Femur (tissue), 1 donor: ENCODE results near the gene PNRC1.
"Not testable (repeated sequence)": the region's sequence is repeated elsewhere in the genome, so short reads cannot be mapped to it uniquely, and the experiment has no call there.

Experiments used
- DNase-seq: peaks from one replicate; pipeline ENCODE4 v3.0.0-alpha.2; 2017

PNRC1 gene

DNA sequence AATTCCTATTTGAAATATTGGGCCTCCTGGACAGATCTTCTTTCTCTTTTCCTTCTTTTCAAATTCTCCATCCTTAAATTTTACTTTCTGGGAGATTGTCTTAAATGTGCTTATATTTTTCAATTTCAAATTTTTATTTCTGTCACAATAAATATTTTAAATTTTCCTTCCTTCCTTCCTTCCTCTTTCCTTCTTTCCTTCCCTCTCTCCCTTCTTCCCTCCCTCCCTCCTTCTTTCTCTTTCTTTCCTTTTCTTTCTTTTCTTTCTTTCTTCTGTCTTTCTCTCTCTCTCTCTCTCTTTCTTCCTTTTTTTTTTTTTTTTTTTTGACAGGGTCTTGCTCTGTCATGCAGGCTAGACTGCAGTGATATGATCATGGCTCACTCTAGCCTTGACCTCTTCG, 16.7 kb upstream of the PNRC1 start:
- no peak for DNase-seq

DNA sequence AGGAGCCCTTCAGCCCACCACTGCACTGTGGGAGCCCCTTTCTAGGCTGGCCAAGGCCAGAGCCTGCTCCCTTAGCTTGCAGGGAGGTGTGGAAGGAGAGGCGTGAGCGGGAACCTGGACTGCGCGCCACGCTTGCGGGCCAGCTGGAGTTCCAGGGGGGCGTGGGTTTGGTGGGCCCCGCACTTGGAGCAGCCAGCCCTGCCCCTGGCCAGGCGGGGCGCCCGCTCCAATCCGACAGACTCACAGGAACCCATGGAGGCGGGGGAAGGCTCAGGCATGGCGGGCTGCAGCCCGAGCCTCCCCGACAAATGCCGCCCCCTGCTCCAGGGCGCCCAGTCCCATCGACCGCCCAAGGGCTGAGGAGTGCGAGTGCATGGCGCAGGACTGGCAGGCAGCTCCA, 15.6 kb upstream of the PNRC1 start:
- DNase-seq: not testable (repeated sequence)

DNA sequence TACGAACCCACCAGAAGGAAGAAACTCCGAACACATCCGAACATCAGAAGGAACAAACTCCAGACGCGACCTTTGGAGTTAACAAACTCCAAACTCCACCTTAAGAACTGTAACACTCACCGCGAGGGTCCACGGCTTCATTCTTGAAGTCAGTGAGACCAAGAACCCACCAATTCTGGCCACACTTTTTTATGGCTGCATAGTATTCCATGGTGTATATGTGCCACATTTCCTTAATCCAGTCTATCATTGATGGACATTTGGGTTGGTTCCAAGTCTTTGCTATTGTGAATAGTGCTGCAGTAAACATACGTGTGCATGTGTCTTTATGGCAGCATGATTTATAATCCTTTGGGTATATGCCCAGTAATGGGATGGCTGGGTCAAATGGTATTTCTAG, 14.4 kb upstream of the PNRC1 start:
- not testable (repeated sequence) for DNase-seq

DNA sequence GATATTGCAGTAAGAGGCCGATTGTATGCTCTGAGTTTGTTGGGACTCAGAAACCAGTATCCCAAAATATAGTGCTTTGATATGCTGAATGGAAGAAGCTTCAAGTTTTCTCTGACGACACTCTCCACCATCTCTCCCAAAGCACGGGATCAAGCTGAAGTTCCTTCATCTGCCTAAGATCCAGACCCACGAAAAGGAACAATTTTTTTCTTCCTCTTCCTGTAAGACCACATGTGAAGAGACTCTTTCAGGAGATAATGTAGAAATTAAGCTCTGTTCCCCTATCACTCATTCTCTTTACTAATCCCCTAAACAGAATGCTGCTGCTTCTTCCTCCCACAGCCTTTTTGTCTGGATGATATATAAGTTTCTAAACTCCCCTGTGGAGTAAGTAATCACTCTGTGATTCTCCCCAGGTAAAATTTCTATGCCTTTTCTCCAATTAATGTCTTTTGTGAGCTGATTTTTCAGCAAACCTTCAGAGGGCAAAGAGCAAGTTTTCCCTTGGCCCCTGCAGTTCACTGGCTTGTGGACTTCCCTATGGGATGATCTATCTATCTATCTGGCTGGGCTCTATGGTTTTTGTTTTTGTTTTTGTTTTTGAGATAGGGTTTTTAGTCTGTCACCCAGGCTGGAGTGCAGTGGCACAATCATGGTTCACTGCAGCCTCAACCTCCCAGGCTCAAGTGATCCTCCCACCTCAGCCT, 13.5 kb upstream of the PNRC1 start:
- no peak for DNase-seq

DNA sequence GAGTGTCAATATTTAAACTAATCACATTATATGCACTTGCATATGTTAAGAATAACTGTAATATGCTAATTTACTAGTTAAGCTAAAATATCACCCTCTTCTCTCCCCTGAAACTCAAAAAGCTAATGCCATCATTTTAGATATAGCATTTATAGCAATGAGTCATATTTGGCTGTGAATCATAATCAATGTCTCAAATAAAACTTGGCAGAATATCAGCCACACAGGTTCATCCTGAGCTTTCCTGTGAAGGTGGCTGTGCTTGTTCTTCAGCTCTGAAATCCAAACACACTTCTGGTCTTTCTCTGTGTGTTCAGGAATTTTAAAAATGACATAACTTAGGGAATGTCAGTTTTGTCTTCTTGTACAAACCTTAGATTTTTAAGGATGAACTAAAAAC, 12.8 kb upstream of the PNRC1 start:
- DNase-seq: no peak

DNA sequence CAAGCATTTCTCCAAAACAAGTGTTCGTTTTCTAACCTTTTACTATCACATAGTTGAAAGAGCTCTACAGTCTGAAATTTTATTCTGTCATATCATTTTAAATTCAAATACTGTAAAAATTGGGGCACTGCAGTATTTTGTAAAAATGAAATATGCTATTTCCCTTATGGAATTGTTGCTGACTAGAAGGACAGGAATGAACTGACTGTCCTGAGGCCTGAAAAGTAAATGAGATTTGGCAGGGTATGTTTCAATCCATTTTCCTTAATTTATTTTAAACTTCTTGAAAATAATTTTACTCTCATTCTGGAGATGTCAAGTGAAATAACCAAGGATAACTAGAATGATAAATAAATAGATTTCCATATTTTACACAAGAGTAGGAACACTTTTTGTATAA, 11.9 kb upstream of the PNRC1 start:
- DNase-seq: no peak

DNA sequence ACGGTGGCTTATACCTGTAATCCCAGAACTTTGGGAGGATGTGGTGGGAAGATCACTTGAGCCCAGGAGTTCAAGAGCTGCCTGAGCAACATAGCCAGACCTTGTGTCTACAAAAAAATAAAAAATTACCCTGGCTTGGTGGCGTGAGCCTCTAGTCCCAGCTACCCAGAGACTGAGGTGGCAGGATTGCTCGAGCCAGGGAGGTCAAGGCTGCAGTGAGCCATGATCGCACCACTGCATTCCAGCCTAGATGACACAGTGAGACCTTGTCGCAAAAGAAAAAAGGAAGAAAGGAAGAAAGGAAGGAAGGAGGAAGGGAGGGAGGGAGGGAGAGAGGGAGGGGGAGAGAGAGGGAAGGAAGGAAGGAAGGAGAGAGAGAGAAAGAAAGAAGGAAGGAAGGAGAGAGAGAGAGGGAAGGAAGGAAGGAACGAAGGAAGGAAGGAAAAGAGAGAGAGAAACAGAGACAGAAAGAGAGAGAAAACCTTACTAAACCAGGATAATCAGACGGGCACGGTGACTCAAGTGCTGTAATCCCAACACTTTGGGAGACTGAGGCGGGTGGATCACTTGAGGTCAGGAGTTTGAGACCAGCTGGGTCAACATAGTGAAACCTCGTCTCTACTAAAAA, 10.9 kb upstream of the PNRC1 start:
- DNase-seq: no peak

DNA sequence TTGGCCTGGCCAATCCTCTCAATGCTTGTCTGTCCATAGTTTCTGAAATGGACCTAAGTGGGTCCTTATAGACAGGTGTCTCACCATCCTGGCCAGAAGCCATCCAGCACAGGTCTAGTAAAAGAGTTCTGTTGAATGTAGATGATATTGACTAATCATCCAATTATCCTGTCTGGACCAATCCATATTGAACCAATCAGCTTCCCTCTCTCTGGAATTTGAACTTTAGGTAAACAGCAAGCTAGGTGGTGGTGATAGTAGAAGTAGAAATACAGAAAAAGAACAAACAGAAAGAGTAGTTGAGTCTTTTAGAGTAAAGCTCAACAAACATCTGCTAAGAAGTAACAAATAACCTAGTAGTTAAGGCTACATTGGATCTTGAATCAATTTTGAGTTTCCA, 9.5 kb upstream of the PNRC1 start:
- no peak for DNase-seq

DNA sequence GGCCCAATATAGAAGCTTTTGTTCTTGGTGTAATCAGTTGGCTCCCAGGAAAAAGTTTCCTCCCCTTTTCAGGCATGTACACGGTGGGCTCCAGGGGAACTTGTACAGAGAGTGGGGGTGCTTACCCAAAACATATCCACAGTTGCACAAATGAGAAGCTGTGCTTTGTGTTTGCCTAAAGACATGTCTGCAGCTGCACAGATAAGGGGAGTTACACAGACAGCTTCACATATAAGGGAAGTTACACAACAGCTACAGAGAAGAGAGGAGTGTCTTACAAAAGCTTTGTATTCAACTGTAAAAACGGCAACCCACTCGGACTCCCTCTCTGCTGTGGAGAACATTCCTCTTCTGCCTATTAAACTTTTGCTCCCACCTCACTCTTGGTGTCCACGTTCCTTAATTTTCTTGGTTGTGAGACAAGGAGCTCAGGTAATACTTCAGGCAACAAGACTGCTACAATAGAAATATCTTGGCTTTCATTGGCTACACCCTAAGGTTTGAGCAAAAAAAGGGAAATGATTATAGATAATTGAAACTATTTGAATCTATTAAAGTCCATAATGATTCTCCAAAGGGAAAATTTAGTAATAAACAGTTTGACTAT, 7.4 kb upstream of the PNRC1 start:
- no peak for DNase-seq

DNA sequence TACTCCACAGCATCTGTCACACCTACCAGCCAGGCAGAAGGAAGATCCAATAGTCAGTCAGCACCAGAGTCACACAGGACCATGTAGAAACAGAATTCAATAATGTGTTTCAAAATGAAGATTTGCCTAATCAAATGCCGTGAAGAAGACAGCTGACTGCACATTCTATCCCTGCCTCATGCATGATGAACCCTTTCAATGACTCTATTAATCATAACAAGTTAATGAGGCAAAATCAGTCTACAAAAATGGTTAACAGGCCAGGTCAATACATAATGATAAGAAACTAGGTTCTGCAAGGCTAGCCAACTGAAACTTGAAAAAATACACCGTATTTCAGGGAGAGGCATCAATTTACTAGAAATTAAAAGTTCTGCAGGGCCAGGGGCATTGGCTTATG, 6.7 kb upstream of the PNRC1 start:
- DNase-seq: no peak

DNA sequence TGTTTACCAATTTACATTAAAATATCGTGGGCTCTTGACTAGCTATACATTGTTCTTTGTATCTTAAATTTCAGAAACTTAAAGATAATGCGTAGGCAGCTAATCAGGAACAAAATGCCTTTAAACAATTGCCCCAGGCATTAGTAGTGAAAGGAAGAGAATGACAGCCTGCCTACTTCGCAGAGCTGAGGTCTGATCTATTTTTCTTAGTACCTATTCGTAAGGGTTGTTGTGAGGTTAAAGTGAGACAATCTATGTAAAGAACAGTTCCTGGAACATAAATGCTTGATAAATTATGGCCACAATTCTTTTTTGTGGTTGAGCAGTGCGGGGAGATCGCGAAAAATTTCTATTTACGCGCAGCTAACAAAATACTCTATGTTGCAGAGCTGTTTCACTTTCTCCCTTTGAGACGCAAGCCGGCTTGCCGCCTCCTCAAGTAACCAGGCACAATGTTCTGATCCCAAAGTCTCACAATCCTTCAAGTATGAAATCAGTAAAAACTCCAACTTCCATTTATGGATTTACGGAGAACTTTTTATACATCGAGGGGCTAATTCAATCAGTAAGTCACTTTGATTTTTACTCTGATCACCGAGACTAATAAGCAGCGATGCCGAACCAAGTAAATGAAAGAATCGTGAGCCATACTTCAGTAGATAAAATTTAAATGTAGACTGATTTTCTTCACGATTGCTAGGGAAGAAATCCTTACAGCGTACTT, 878 bp upstream of the PNRC1 start:
- peak; percentile 64 for DNase-seq

DNA sequence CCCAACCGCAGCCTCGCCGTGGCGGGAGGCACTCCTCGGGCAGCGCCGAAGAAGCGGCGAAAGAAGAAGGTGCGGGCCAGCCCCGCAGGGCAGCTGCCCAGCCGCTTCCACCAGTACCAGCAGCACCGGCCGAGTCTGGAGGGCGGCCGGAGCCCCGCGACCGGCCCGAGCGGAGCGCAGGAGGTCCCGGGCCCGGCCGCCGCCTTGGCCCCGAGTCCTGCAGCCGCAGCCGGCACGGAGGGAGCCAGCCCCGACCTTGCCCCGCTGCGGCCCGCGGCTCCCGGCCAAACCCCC, 525 bp downstream of the PNRC1 start:
- no peak for DNase-seq

DNA sequence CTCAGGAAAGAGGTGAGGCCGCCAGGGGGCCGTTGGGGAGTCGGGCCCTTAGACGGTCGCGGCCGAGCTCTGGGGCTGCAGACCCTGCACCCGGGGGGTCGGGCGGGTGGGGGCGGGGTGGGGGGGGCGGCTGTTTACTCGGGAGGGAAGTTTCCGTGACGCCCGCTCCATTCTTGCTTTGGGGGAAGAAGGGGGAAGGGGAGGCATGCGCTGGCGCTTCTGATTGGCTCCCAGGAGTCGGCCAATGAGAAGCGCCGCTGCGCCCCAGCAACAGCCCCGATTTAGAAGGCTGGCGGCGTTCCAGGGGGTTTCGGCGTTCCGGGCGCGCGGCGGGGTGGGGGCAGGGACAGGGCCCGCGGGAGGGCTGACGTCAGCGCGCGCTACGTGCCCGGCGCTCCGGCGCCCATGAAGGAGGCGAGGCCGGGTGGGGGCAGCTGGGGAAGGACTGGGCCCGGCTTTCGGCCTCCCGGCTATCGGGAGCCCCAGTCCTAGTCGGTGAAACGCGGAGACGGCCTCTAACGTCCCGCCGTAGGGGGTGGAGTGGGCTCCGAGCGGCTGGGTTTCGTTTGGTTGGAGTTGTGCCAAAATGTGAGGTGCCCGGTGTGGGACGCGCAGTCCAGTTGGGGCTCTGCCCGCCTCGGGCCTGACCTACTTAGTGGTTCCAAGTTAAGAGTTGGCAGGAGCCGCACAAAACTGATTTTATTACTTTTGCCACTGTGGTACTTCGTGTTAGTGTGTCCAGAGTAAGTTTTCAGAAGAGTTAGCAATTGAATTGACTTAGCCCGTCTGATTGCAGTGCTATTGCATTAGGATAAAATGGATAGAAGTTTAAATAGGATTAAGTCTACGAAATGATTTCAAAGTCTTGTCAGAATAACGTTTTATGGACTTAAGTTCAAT, 1.1 kb downstream of the PNRC1 start:
- DNase-seq: peak; percentile 99

DNA sequence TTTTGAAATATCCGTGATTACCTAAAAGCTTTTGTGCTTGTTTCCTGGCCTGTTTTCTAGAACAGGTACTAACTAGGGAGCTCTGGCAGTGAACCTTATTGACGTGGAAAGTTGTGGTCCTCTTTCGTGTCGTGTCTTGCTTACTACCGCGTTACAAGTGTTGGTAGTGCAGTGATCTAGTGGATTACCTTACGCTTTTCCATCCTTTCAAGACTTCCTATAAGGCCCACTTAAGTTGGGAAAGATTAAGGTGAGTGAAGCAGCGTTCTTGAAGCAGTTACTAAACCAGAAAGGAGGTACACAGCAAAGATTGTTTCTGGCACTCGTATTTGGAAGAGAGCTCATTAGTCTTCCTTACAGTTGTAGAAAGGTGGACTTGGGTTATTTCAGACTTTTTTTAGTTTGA, 1.9 kb downstream of the PNRC1 start:
- DNase-seq: peak; percentile 29

DNA sequence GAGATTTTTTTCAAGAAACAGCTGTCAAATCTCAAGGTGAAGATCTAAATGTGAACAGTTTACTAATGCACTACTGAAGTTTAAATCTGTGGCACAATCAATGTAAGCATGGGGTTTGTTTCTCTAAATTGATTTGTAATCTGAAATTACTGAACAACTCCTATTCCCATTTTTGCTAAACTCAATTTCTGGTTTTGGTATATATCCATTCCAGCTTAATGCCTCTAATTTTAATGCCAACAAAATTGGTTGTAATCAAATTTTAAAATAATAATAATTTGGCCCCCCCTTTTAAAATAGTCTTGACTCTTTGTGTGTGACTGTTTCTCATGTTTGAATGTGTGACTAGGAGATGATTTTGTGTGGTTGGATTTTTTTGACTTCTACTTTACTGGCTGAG, 4.0 kb downstream of the PNRC1 start:
- no peak for DNase-seq

DNA sequence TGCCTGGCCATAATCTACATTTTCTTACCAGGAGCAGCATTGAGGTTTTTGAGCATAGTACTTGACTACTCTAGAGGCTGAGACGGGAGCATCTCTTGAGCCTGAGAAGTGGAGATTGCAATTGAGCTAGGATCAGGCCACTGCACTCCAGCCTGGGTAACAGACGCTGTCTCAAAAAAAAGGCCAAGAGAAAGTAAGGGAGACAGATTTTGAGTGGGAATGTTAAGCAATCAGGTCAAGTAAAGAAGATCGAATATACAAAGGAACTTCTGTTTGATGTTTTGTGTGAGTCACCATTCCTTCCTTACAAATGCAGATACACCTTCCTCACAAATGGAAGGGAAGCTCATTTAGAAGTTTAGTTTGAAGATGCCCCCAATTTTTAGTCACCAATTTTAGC, 4.4 kb downstream of the PNRC1 start:
- no peak for DNase-seq

DNA sequence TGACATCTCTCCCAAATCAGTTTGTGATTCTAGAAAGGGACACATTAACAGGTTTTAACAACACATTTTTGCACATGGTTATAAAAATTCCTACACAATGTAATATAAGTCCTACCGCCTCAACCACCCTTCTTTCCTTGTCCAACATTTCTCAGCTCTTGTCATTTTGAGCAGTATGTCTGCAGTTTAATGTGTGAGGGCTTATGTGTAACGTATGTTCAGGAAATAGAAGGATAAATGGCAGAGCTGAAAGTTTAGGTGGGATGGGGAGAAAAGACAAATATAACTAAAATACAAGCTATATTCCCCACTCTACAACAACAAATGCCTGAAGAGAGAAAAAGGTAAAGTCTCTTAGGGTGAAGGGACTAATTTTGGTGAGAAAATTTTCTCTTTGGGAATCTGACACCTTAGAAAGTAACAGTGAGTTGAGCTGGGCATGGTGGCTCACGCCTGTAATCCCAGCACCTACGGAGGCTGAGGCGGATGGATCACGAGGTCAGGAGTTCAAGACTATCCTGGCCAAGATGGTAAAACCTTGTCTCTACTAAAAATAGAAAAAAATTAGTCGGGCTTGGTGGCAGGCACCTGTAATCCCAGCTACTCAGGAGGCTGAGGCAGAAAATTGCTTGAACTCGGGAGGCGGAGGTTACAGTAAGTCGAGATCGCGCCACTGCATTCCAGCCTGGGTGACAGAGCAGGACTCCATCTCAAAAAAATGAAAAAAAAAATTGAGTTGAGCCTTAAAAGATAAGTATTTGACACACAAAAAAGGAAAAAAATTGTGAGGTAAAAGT, 5.1 kb downstream of the PNRC1 start:
- DNase-seq: no peak

DNA sequence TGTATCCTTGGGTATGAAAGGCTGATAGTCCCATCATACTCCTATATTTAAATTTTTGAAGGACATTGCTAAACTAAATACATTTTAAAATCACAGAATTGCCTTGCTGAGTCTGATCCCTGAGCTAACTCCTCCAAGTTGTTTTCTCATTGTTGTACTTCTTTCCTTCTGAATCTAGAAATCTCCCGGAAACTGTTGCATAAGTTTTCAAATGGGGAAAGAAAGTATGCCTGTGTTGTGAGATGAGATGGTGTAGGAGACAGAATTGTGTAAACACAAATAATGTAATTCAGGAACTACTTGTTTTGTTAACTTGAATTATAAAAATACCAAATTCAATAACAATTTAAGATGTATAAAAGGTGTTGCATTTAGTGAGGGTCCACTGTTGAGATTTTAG, 7.3 kb downstream of the PNRC1 start:
- no peak for DNase-seq

DNA sequence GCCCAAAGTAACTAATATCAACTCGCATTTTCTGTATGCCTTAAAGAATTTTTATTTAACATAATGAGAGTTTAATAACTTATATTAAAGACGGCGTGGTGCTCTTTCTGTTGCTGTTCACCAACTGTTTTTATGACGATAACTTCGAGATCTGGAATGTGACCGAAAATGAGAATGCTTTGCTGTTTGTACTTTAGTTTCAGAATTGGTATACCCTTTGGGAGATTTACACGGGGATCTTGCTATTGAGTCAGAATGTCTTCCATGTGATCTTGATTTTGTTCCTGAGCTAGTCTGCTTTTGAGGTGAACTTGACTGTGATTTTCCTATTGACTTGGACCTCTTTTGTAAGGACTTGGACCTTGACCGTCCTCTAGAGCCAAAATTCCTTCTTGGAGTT, 17.9 kb downstream of the PNRC1 start:
- DNase-seq: no peak

DNA sequence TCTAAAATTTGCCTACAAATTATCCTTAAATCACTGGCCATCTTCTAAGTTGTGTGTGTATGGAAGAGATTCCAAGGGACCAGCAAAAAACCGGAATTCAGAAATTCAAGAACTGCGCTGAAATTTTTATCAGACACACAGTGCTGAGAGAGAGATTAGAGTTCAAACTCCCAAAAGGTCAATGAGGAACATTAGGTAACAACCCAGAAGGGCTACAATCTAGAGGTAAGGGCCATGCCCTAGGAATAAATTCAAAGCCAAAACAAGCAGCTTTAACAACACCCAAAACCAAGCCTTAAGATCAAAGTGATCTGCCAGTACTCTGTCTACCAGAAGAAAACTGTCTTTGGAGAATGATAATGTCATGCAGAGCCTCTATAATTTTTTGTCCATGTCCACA, 19.6 kb downstream of the PNRC1 start:
- DNase-seq: no peak

DNA sequence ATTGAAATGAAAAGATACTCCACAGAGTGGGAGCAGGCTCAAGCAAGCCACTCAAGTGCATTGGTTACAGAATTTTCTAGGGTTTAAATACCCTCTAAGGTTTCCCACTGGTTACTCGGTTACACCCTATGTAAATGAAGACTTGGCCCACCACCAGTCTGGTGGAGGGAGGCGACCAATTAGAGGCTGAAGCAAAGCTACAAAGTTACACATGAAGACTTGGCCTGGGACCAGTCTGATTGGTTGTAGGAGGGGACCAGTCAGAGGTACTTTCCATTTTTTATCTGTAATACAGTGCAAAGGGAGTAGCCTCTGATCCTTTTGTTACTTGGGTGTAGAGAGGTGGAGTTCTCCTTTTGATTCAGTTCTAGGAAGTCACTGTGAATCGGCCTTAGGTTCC, 29.7 kb downstream of the PNRC1 start:
- no peak for DNase-seq

DNA sequence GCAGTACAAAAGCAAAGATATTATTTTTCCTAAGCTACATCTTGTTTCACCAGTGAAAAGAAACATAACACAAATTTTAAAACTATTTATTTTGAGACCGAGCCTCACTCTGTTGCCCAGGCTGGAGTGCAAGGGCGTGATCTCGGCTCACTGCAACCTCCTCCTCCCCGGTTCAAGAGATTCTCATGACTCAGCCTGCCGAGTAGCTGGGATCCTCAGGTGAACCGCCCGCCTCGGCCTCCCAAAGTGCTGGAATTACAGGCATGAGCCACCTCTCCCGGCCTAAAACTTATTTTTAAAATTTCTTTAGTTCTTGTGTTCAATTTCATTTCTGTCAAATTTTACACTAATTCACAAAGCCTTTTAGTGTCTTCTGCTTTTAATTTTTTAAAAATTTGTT, 31.4 kb downstream of the PNRC1 start:
- no peak for DNase-seq
